ENCODE measurements around the gene DDRGK1. TPM values are rescaled to one million over a fixed set of nuclear protein-coding genes. Genes with fewer than 3 reads are reported as not detected.

The DDRGK1 gene
- total and polyA plus RNA-seq, 7 donors: 36.6 to 82.2 (median 49.7) TPM

DNA sequence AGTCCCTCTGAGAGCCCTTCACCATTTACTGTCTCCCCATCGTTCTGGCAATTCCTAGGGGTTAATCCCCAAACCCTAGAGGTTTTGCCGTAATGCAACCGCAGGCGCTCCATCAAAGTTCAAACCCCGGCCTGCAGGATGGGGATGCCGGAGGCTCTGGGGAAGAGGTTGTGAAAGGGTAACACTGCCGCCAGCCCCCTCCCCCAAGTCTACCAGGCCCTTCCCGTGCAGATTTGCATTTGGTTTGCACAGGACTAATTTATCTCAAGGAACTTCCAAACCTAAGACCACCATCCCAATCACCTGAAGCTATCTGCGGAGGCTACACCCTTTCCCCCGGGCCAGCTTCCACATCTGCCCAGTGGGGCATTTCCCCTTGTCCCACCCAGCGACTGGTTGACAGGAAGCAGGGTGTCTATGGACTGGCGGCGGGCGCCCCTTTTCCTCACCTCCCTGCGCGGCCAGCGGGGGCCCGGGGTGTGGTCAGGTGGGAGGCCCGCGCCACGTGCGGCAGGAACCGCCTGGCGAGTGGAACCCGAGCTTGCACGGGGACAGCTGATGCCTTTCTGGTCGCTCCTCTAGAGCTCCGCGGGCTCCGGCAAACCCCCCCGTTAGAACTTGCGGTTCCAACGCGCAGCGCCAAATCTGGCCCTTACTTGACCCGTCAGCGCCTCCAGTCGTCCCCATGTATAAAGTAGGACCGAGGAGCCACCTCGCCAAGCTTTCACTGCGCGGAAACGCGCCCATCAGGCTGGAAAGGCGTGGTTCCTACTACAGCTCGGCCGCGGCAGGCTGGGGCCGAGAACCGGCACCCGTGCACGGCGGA, 43.9 kb upstream of the DDRGK1 start:
- peak overlapping the region; percentile 47 for H3K4me3 ChIP-seq
- peaks cover 16% of the 10 kb centered on the region for H3K4me1 ChIP-seq
- H3K27ac ChIP-seq: no peak overlapping the region
- 8 to 10% (median 8%) methylated on average over 53 of the region's 53 CpGs for WGBS, 3 donors
- TF ChIP-seq CTCF (IDR thresholded peaks at IDR 0.05): peak; percentile 17
- H3K27me3 ChIP-seq (ENCODE audit: insufficient read depth in 3 of 3, low read length in 2 of 3): no peaks in the 10 kb centered on the region
- peaks cover 6 to 24% of the 10 kb centered on the region in 2 donors for H3K36me3 ChIP-seq (ENCODE audit: insufficient read depth in 1 of 2, low read depth in 1 of 2)
- peak; percentile 50 to 78 for DNase-seq
- intact Hi-C loops (cut with DNase I): loop anchor here in 1 of 2 donors (5.0 kb wide), 1 partner anchor 131 kb away; no protein-coding TSS in a partner anchor
- peak; percentile 62 to 88 (median 82) for ATAC-seq
- H3K9me3 ChIP-seq: no peaks in the 10 kb centered on the region

GRCh38 chr20:3247638-3248037, 43.2 kb upstream of the DDRGK1 start:
- intact Hi-C loops (cut with DNase I): loop anchor here in 1 of 2 donors (5.0 kb wide), 1 partner anchor 130 kb away; no protein-coding TSS in a partner anchor
- H3K27ac ChIP-seq: no peak overlapping the region
- H3K4me1 ChIP-seq: peaks cover 16% of the 10 kb centered on the region
- DNase-seq: no peak
- TF ChIP-seq CTCF (IDR thresholded peaks at IDR 0.05): no peak
- ATAC-seq: peak in 1 of 4 donors; percentile 30
- WGBS, 3 donors: 39 to 53% (median 51%) methylated on average over 4 of the region's 4 CpGs
- peaks cover 6 to 16% of the 10 kb centered on the region in 2 donors for H3K36me3 ChIP-seq (ENCODE audit: insufficient read depth in 1 of 2, low read depth in 1 of 2)
- H3K27me3 ChIP-seq (ENCODE audit: insufficient read depth in 3 of 3, low read length in 2 of 3): peaks cover 0 to 2% (median 0%) of the 10 kb centered on the region in 3 donors
- no peak overlapping the region for H3K4me3 ChIP-seq
- no peaks in the 10 kb centered on the region for H3K9me3 ChIP-seq

GRCh38 chr20:3246682-3247081, 42.2 kb upstream of the DDRGK1 start:
- peaks cover 16% of the 10 kb centered on the region for H3K4me1 ChIP-seq
- ATAC-seq: no peak
- no peak overlapping the region for H3K4me3 ChIP-seq
- H3K36me3 ChIP-seq (ENCODE audit: insufficient read depth in 1 of 2, low read depth in 1 of 2): peaks cover 0 to 8% of the 10 kb centered on the region in 2 donors
- DNase-seq: no peak
- no peaks in the 10 kb centered on the region for H3K9me3 ChIP-seq
- intact Hi-C loops (cut with DNase I): loop anchor here in 1 of 2 donors (5.0 kb wide), 1 partner anchor 129 kb away; no protein-coding TSS in a partner anchor
- 89 to 93% (median 91%) methylated on average over 1 of the region's 1 CpG for WGBS, 3 donors
- no peak for TF ChIP-seq CTCF (IDR thresholded peaks at IDR 0.05)
- H3K27ac ChIP-seq: no peak overlapping the region
- peaks cover 0 to 2% (median 0%) of the 10 kb centered on the region in 3 donors for H3K27me3 ChIP-seq (ENCODE audit: insufficient read depth in 3 of 3, low read length in 2 of 3)

DNA sequence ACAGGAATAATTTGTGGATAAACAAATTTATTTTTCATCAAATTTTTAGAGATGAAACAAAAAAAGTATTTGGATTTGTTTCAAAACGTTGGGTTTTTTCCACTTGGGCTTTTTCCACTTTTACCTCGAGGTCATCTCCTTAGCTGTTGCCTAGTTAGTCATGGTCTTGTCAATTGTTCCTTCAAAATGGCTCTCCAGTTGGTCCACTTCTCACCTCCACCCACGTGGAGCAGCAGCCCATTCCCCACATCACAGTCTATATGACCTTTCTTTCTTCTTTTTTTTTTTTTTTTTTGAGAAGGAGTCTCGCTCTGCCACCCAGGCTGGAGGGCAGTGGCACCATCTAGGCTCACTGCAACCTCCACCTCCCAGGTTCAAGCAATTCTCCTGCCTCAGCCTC, 41.2 kb upstream of the DDRGK1 start:
- peaks cover 16% of the 10 kb centered on the region for H3K4me1 ChIP-seq
- H3K27me3 ChIP-seq (ENCODE audit: insufficient read depth in 3 of 3, low read length in 2 of 3): peaks cover 0 to 5% (median 2%) of the 10 kb centered on the region in 3 donors
- H3K9me3 ChIP-seq: no peaks in the 10 kb centered on the region
- peaks cover 0 to 2% of the 10 kb centered on the region in 2 donors for H3K36me3 ChIP-seq (ENCODE audit: insufficient read depth in 1 of 2, low read depth in 1 of 2)
- no peak overlapping the region for H3K4me3 ChIP-seq
- intact Hi-C loops (cut with DNase I): loop anchor here in 1 of 2 donors (5.0 kb wide), 1 partner anchor 128 kb away; no protein-coding TSS in a partner anchor
- ATAC-seq: no peak
- DNase-seq: no peak
- H3K27ac ChIP-seq: no peak overlapping the region
- TF ChIP-seq CTCF (IDR thresholded peaks at IDR 0.05): no peak
- WGBS, 3 donors: 50 to 55% (median 54%) methylated on average over 4 of the region's 4 CpGs
